ENCODE measurements around the gene PDE6H.

The PDE6H gene

GRCh38 chr12:14938301-14938700, 34.5 kb upstream of the PDE6H start, which contains the start of gene ERP27:
ERP27 (minus strand) TSS chr12:14938537; CDS start chr12:14938508, 29 bp downstream.
- no peak within 1 kb of the TSS for H3K4me3 ChIP-seq (ENCODE audit: low read depth, low read length)
- no peak for DNase-seq (ENCODE audit: low read depth)
- TF ChIP-seq CTCF (IDR thresholded peaks at IDR 0.05; ENCODE audit: low read depth, low read length, missing control alignments) = no peak

- DNase-seq (ENCODE audit: low read depth) = no peak
- no peak overlapping the region for H3K4me3 ChIP-seq (ENCODE audit: low read depth, low read length)
- TF ChIP-seq CTCF (IDR thresholded peaks at IDR 0.05; ENCODE audit: low read depth, low read length, missing control alignments) = no peak
Observed at GRCh38 chr12:14941369-14941768, 31.5 kb upstream of the PDE6H start.

- H3K4me3 ChIP-seq (ENCODE audit: low read depth, low read length) = no peak overlapping the region
- no peak for DNase-seq (ENCODE audit: low read depth)
- no peak for TF ChIP-seq CTCF (IDR thresholded peaks at IDR 0.05; ENCODE audit: low read depth, low read length, missing control alignments)
Observed at GRCh38 chr12:14942196-14942931, 30.5 kb upstream of the PDE6H start.

GRCh38 chr12:14946162-14946561, 26.7 kb upstream of the PDE6H start:
- no peak for TF ChIP-seq CTCF (IDR thresholded peaks at IDR 0.05; ENCODE audit: low read depth, low read length, missing control alignments)

GRCh38 chr12:14946861-14947260, 26.0 kb upstream of the PDE6H start:
- no peak for DNase-seq (ENCODE audit: low read depth)
- TF ChIP-seq CTCF (IDR thresholded peaks at IDR 0.05; ENCODE audit: low read depth, low read length, missing control alignments) = no peak
- H3K4me3 ChIP-seq (ENCODE audit: low read depth, low read length) = no peak overlapping the region

More at GRCh38 chr12:14946162-14946561, 26.7 kb upstream of the PDE6H start:
- no peak for DNase-seq (ENCODE audit: low read depth)
- H3K4me3 ChIP-seq (ENCODE audit: low read depth, low read length) = no peak overlapping the region

- DNase-seq (ENCODE audit: low read depth) = peak; percentile 92
- no peak for TF ChIP-seq CTCF (IDR thresholded peaks at IDR 0.05; ENCODE audit: low read depth, low read length, missing control alignments)
- H3K4me3 ChIP-seq (ENCODE audit: low read depth, low read length) = peak overlapping the region; percentile 46
Observed at GRCh38 chr12:14948672-14949071, 24.2 kb upstream of the PDE6H start.

GRCh38 chr12:14949631-14950030, 23.2 kb upstream of the PDE6H start:
- DNase-seq (ENCODE audit: low read depth) = no peak
- peak overlapping the region; percentile 10; the same call in 1 of the 2 replicates for H3K4me3 ChIP-seq (ENCODE audit: low read depth, low read length)
- TF ChIP-seq CTCF (IDR thresholded peaks at IDR 0.05; ENCODE audit: low read depth, low read length, missing control alignments) = no peak
